ENCODE data around the gene UNC5B.

GRCh38 chr10:71312811-71313789 is 100.7 kb downstream of the UNC5B start:
- no peak for TF ChIP-seq POLR2AphosphoS5 (IDR thresholded peaks at IDR 0.05)
- no peak for TF ChIP-seq CTCF (IDR thresholded peaks at IDR 0.05)
- TF ChIP-seq EP300 (IDR thresholded peaks at IDR 0.05), result no peak
- no peak for TF ChIP-seq POLR2A (IDR thresholded peaks at IDR 0.05)

Data from upper lobe of left lung (tissue), 4 donors.